Glutamatergic neuron (in vitro differentiated cells): ENCODE measurements around the gene HMCN1. TPM values are rescaled to one million over a fixed set of nuclear protein-coding genes. Genes with fewer than 3 reads are reported as not detected.

Source experiments
- DNase-seq: peaks from one replicate; pipeline ENCODE4 v3.0.0; 2022
- H3K27ac Mint-ChIP-seq: one replicate; pipeline ENCODE4 v1.8.0; 2020; ENCODE audit warnings: mild to moderate bottlenecking, mixed read lengths, inconsistent platforms; ENCODE audit not compliant: unreplicated experiment
- H3K27me3 Mint-ChIP-seq: one replicate; pipeline ENCODE4 v1.8.0; 2020; ENCODE audit warnings: mild to moderate bottlenecking, moderate library complexity, mixed read lengths, inconsistent platforms; ENCODE audit not compliant: unreplicated experiment
- H3K36me3 Mint-ChIP-seq: one replicate; pipeline ENCODE4 v1.8.0; 2020; ENCODE audit warnings: mild to moderate bottlenecking, mixed read lengths, inconsistent platforms; ENCODE audit not compliant: unreplicated experiment
- H3K4me1 Mint-ChIP-seq: one replicate; pipeline ENCODE4 v1.8.0; 2020; ENCODE audit warnings: mild to moderate bottlenecking, low read depth, mixed read lengths, inconsistent platforms; ENCODE audit not compliant: unreplicated experiment
- H3K4me3 Mint-ChIP-seq: one replicate; pipeline ENCODE4 v1.8.0; 2020; ENCODE audit warnings: mild to moderate bottlenecking, mixed read lengths, inconsistent platforms; ENCODE audit not compliant: unreplicated experiment
- H3K9me3 Mint-ChIP-seq: one replicate; pipeline ENCODE4 v1.8.0; 2020; ENCODE audit warnings: mild to moderate bottlenecking, moderate library complexity, mixed read lengths, inconsistent platforms; ENCODE audit not compliant: unreplicated experiment
- CTCF ChIP-seq: fragments of 200-600 bp; sonication (generic); IDR thresholded peaks from one replicate; pipeline ENCODE4 v1.5.0; 2021; ENCODE audit not compliant: partially characterized antibody, unreplicated experiment
- total RNA-seq: library from RNA; stranded (reverse); fragmentation: NEBNext Ultra II Directional; extraction: Animal tissue kit (Norgen Biotek cat#: 25700); gene quantifications from one replicate; pipeline ENCODE4 v1.2.1, GENCODE V29; 2021; ENCODE audit not compliant: unreplicated experiment

The HMCN1 gene
- total RNA-seq, 1 donor from 2014 or later = 0.93 TPM

GRCh38 chr1:185816460-185816859, 82.3 kb downstream of the HMCN1 start:
- no peak for TF ChIP-seq CTCF

GRCh38 chr1:185819798-185820197, 85.6 kb downstream of the HMCN1 start:
- H3K36me3 Mint-ChIP-seq = no peaks in the 10 kb centered on the region
- TF ChIP-seq CTCF = no peak
- no peak overlapping the region for H3K4me3 Mint-ChIP-seq
- peaks cover 2% of the 10 kb centered on the region for H3K27me3 Mint-ChIP-seq
- H3K27ac Mint-ChIP-seq = no peak overlapping the region
- no peaks in the 10 kb centered on the region for H3K9me3 Mint-ChIP-seq
- H3K4me1 Mint-ChIP-seq = no peaks in the 10 kb centered on the region
- DNase-seq = no peak

More at GRCh38 chr1:185816460-185816859, 82.3 kb downstream of the HMCN1 start:
- H3K36me3 Mint-ChIP-seq = no peaks in the 10 kb centered on the region
- DNase-seq = no peak
- H3K4me3 Mint-ChIP-seq = no peak overlapping the region
- H3K9me3 Mint-ChIP-seq = peaks cover 1% of the 10 kb centered on the region
- no peak overlapping the region for H3K27ac Mint-ChIP-seq
- no peaks in the 10 kb centered on the region for H3K4me1 Mint-ChIP-seq
- H3K27me3 Mint-ChIP-seq = peaks cover 2% of the 10 kb centered on the region

GRCh38 chr1:185821612-185822385, 87.6 kb downstream of the HMCN1 start:
- TF ChIP-seq CTCF = no peak
- H3K27me3 Mint-ChIP-seq = peaks cover 2% of the 10 kb centered on the region
- DNase-seq = no peak
- H3K4me1 Mint-ChIP-seq = no peaks in the 10 kb centered on the region
- H3K4me3 Mint-ChIP-seq = no peak overlapping the region
- no peaks in the 10 kb centered on the region for H3K9me3 Mint-ChIP-seq
- H3K27ac Mint-ChIP-seq = no peak overlapping the region
- H3K36me3 Mint-ChIP-seq = no peaks in the 10 kb centered on the region

- TF ChIP-seq CTCF = no peak
- Mint-ChIP-seq H3K27ac (no peak overlapping the region), H3K4me1 (no peaks in the 10 kb centered on the region), H3K9me3 (no peaks in the 10 kb centered on the region), H3K27me3 (no peaks in the 10 kb centered on the region), H3K36me3 (no peaks in the 10 kb centered on the region), H3K4me3 (no peak overlapping the region)
- no peak for DNase-seq
Observed at GRCh38 chr1:185823467-185823866, 89.3 kb downstream of the HMCN1 start.

- Mint-ChIP-seq H3K4me1 (no peaks in the 10 kb centered on the region), H3K9me3 (no peaks in the 10 kb centered on the region), H3K27me3 (no peaks in the 10 kb centered on the region), H3K36me3 (no peaks in the 10 kb centered on the region), H3K4me3 (no peak overlapping the region), H3K27ac (no peak overlapping the region)
- no peak for DNase-seq
- no peak for TF ChIP-seq CTCF
Observed at GRCh38 chr1:185824106-185824505, 89.9 kb downstream of the HMCN1 start.
